Measurements from ENCODE around the gene CELA2B. TPM values are rescaled to one million over a fixed set of nuclear protein-coding genes. Genes with fewer than 3 reads are reported as not detected.
"Not testable (repeated sequence)": the region's sequence is repeated elsewhere in the genome, so short reads cannot be mapped to it uniquely, and the experiment has no call there.

CELA2B gene
- not detected for total RNA-seq

DNA sequence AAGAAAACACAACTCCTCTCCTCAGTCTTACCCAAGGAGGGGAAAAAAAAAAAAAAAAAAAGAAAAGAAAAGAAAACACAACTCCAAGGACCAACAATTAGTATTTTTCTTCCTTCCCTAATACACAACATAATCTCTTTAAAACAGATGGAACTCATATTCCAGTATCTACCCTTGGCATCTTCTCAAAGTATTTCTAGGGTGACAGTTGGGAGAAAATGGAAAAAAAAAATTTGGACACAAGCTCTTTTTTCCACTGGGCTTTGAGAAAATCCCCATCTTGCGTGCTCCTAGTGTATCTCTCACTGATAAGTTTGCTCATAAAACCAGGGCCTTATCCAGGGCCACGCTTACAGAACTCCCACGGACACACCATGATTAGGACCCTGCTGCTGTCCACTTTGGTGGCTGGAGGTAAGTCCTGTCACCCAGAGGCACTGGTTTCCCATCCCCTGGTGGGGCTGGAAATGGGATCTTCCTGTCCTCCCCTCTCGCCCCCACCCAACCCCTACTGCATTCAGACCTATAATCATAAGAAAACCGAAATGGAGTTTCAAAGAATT is at the start of gene CELA2B:
Gene CELA2B (plus strand): TSS at position 353 of the 563 bp plus-strand sequence. CDS start 22 bp downstream, at position 375.
- no peak for DNase-seq (ENCODE audit: low spot score in 2 of 2)
- intact Hi-C loops (cut with DNase I; ENCODE audit: low total_unique reads): no loop called here
- no peak within 1 kb of the TSS for H3K4me3 ChIP-seq
- no peaks in the 10 kb centered on the region for H3K4me1 ChIP-seq
- no peak for TF ChIP-seq POLR2AphosphoS5 (IDR thresholded peaks at IDR 0.05)
- TF ChIP-seq POLR2A (IDR thresholded peaks at IDR 0.05): no peak
- TF ChIP-seq CTCF (IDR thresholded peaks at IDR 0.05): no peak
- no peaks in the 10 kb centered on the region for H3K27me3 ChIP-seq
- H3K36me3 ChIP-seq: no peaks in the 10 kb centered on the region
- H3K9me3 ChIP-seq: no peaks in the 10 kb centered on the region
- H3K27ac ChIP-seq: no peak within 1 kb of the TSS

DNA sequence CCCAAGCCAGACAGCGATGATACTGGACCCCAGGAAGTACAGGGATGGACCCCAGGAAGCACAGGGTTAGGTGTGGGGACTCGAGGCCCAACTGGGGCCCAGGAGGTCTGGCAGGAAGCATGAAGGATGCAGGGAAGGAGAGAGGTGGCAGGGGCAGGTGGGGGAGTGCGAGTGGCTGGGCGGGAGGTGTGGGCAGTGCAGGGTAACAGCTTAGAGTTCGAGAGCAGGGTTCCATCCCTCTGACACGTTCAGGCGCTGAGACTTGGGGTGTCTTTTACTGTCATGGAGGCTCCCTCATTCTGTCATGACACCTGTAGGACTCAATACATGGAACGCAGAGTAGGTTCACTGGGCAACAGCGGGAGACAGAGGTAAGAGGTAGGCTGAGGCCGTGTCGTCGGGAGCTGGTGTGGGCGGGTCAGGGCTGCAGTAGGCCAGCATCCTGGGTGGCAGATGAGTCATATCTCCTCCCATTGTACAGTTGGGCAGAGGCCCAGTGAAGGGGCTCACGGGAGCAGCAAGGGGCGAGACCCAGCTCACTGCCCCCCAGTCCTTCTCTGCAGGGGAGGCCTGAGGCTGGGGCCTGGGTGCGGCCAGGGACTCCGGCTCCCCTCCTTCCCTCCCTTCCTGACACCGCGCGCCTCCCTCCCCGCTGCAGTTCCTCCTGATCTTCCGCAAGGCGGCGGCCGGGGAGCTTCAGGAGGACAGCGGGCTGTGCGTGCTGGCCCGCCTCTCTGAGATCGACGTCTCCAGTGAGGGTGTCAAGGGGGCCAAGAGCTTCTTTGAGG is 49.2 kb upstream of the CELA2B start:
- TF ChIP-seq CTCF (IDR thresholded peaks at IDR 0.05) (peak in 2 of 3 donors; percentile 24 to 29), POLR2AphosphoS5 (IDR thresholded peaks at IDR 0.05) (no peak)
- H3K9me3 ChIP-seq: no peaks in the 10 kb centered on the region
- no peaks in the 10 kb centered on the region for H3K4me1 ChIP-seq
- no peak overlapping the region for H3K27ac ChIP-seq
- DNase-seq (ENCODE audit: low spot score in 2 of 2): no peak
- no peak overlapping the region for H3K4me3 ChIP-seq
- intact Hi-C loops (cut with DNase I; ENCODE audit: low total_unique reads): loop anchor here (10.0 kb wide), 1 partner anchor 292 kb away; no protein-coding TSS in a partner anchor
- H3K36me3 ChIP-seq: no peaks in the 10 kb centered on the region
- H3K27me3 ChIP-seq: no peaks in the 10 kb centered on the region

GRCh38 chr1:15427280-15427666 is 48.6 kb upstream of the CELA2B start:
- TF ChIP-seq POLR2AphosphoS5 (IDR thresholded peaks at IDR 0.05) (no peak), CTCF (IDR thresholded peaks at IDR 0.05) (no peak), POLR2A (IDR thresholded peaks at IDR 0.05) (no peak)
- Histone ChIP-seq H3K4me3 (no peak overlapping the region), H3K36me3 (no peaks in the 10 kb centered on the region), H3K4me1 (no peaks in the 10 kb centered on the region), H3K9me3 (no peaks in the 10 kb centered on the region), H3K27ac (no peak overlapping the region), H3K27me3 (no peaks in the 10 kb centered on the region)
- intact Hi-C loops (cut with DNase I; ENCODE audit: low total_unique reads): loop anchor here (10.0 kb wide), 1 partner anchor 292 kb away; no protein-coding TSS in a partner anchor
- DNase-seq (ENCODE audit: low spot score in 2 of 2): no peak

GRCh38 chr1:15428252-15428651 is 47.7 kb upstream of the CELA2B start:
- H3K4me1 ChIP-seq; H3K36me3 ChIP-seq; H3K27ac ChIP-seq; H3K4me3 ChIP-seq; H3K9me3 ChIP-seq; H3K27me3 ChIP-seq; DNase-seq (ENCODE audit: low spot score in 2 of 2): not testable (repeated sequence)
- intact Hi-C loops (cut with DNase I; ENCODE audit: low total_unique reads): loop anchor here (10.0 kb wide), 1 partner anchor 293 kb away; no protein-coding TSS in a partner anchor

DNA sequence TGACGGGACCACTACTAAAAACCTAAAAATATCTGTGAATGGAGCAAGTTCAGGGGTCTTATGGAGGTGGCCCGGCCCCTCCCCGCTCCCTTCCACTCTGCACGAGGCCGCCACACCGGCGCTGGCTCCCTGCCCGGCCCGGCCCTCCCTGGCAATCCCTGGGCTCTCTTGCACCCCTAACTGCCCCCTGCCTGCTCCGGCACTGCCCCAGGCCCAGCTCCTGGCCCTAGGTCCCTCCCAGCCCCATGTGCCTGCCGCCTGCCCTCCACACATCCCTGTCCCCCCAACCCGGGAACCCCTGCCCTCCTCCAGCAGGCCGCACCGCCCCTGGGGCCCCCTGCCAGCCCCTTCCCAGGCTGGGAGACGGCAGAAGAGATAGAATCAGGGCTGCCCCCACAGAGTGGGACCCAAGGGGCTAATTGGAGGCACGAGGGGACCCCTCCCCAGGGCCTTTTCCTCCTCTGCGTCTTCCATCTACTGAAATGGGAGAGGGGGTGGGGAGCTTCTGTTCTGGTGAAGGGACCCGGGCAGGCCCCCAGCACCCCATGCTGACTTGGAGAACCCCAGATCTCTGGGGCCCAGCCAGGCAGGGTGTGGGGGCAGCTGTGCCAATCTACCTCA is 47.0 kb upstream of the CELA2B start:
- no peak for DNase-seq (ENCODE audit: low spot score in 2 of 2)
- intact Hi-C loops (cut with DNase I; ENCODE audit: low total_unique reads): loop anchor here (10.0 kb wide), 1 partner anchor 294 kb away; no protein-coding TSS in a partner anchor
- Histone ChIP-seq H3K4me1 (no peaks in the 10 kb centered on the region), H3K27ac (no peak overlapping the region), H3K9me3 (no peaks in the 10 kb centered on the region), H3K36me3 (no peaks in the 10 kb centered on the region), H3K27me3 (no peaks in the 10 kb centered on the region), H3K4me3 (no peak overlapping the region)
- no peak for TF ChIP-seq POLR2A (IDR thresholded peaks at IDR 0.05)

- no peak for TF ChIP-seq POLR2AphosphoS5 (IDR thresholded peaks at IDR 0.05)
- TF ChIP-seq POLR2A (IDR thresholded peaks at IDR 0.05): no peak
- no peak for TF ChIP-seq CTCF (IDR thresholded peaks at IDR 0.05)
- Histone ChIP-seq H3K9me3 (no peaks in the 10 kb centered on the region), H3K4me3 (no peak overlapping the region), H3K27me3 (no peaks in the 10 kb centered on the region), H3K36me3 (no peaks in the 10 kb centered on the region), H3K4me1 (no peaks in the 10 kb centered on the region), H3K27ac (no peak overlapping the region)
- no peak for DNase-seq (ENCODE audit: low spot score in 2 of 2)
- intact Hi-C loops (cut with DNase I; ENCODE audit: low total_unique reads): loop anchor here (10.0 kb wide), 1 partner anchor 295 kb away; no protein-coding TSS in a partner anchor
Observed at GRCh38 chr1:15429701-15430149, 46.2 kb upstream of the CELA2B start.

All from breast epithelium (tissue), 4 donors.